ENCODE measurements around the gene GPR135.

GPR135 gene

GRCh38 chr14:59465316-59466135, at the start of gene GPR135:
Gene GPR135 (minus strand): TSS chr14:59465380. CDS start chr14:59465226, 154 bp downstream.
- DNase-seq: peak; percentile 43

DNA sequence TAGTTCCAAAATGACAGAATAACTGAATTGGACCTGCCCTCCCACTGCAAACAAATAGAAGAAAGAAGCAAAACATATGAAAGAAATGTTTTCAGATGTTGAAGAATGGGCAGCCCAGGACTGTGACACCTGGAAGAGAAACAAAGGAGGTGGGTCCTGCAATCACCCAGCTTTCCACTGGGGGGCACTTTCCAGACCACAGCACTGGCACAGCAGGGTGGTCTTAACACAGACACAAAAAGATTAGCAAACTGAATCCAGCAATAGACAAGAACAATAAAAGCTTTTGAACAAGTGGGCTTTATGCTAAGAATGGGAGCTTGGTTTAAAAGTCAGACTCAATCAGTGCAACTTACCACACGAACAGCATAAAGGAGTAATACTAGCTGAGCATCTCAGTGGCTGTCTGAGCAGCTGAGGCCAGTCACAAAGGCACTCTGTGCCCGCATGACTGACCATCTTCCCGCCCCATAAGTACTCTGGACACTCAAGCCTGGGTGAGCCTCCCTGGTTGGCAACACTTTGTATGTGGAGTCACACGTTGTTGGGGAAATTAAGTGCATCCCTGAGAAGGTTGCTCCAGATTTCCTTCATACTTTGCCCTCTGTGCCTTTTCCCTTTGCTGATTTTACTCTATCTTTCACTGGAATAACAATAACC, 46.9 kb upstream of the GPR135 start:
- no peak for DNase-seq

DNA sequence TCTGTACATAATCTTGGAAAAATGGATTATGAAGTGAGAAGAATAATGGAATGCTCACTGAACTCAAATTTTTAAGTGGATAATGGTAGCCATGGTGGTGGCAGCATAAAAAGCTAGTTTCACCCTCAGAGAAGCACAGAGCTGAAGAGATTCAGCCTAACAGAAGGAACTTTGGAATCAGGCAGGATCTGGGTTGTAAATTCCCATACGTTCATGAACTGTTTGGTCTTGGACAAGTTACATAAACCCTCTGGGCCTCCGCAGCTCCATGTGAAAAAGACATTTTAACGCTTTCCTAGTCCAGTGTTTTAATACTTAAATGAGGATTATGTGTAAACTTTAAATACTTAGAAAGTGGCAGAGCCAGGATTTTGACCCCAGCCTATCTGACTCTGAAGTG, 45.8 kb upstream of the GPR135 start:
- DNase-seq: no peak

DNA sequence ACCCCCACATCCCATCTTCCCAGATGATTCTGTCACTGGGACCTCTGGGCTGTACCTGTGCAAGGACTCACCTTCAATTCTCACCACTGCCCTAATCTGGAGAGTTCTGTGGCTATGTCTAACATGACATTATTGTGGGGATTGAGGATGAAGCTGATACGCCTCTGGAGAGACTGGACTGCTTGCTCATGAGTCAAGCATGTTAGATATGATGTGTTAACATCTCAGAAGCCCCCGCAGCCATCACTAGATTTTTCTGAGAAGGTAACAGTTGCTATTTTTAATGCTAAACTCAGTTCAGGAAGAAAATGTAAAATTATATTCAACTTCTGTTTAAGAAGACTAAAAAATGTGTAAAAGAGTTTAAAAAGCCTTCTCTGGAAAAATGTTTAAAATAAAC, 44.8 kb upstream of the GPR135 start:
- DNase-seq: no peak

DNA sequence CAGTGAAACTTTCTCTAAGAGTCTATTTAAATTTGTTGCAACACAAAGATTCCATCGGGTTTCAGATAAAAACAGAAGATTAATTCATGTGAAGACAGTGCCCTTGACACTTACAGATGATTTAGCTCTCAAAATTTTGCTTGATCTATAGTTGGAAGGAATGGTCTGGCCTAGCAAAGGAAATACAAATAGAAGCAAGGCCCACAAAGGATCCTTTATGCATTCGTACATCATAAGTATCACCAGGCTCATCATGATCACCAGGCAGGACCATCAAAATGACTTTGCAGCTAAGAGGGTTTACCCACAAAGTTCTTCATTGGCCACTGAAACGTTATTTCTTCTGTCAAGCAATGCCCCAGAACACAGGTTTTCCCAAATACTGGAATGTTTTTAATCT, 43.9 kb upstream of the GPR135 start:
- no peak for DNase-seq

GRCh38 chr14:59507752-59508103, 42.5 kb upstream of the GPR135 start:
- no peak for DNase-seq

DNA sequence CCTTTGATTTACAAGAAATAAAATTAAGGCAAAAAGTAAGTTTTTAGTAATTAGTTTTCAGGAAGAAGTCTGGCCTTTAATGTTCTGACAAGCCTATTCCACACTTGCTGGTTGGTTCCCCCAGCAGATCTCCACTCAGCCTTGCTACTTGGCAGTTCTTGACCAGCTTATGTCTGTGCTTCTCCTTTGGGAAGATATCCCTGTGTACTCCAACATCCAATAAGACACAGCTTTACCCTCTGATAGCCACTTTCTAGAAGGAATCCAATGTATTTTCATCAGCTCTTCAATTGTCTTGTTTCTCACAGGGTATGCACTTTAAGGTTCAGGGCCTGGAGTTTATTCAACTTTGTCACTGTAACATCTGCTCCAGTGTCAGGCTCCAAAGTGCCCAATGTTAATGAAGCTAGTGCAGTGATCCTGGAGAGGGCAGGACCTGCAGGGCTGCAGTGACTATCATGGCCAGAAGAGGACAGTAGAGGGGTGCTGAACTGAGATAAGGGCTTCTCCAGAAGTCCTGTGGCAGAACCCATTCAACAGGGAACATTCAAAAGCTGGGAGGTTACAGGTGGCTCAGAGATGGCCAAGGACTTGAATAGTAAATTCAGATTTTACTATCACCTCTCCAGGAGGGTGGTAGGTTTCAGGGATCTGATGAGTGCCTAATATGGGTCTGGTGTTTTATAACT, 42.0 kb upstream of the GPR135 start:
- DNase-seq: peak; percentile 20

GRCh38 chr14:59503256-59503655, 38.1 kb upstream of the GPR135 start:
- DNase-seq: no peak

DNA sequence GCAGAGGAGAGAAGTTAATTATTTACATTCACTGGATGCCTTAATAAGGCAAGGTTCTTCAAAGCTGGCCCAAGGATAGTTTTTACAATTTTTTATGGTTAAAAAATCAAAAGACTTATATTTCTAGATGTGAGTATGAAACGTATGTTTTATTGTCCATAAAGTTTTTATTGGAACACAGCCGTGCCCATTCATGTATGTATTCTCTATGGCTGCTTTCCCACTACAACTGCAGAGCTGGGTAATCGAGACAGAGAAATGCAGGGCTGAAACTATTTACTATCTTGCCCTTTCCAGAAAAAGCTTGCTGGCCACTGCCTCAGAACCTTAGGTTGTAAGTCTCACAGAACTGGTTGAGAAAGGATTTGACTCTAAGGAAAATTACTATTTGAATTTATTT, 35.6 kb upstream of the GPR135 start:
- DNase-seq: no peak

DNA sequence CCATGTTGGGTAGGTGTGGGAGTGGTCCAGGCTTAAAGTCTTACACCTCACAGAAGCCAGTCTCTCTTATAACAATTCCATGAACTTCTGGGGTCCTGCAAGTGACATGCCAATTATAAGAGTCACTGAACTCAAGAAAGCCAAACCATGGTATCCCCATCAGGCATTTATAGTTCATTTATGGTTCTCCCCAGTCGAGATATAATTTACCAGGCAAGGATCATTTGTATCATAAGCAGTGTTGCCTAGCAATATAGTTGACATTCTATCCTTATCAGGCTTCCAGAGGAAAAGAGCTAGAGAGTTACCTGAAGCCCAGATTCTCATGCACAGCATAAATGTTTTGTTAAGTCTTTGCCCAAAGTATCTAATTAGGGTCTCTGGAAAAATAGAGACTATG, 27.2 kb upstream of the GPR135 start:
- no peak for DNase-seq

DNA sequence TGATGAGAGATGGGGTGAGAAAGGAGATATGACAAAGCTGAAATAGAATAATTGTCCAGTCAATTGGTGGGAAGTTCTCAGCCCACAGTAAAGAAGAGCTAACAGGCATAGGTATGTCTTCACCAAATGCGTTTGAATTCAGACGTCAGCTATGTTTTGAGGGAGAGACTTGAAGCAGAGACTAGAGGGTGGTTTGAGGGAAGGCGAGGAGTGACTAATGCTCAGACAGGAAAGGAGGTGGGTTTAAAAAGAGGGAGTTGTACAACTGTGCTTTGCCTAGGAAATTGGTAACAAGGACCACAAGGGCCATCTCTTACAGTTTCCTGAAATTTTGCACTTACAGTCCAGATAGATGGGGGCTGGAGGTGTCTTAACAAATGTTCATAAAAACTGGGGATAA, 25.6 kb upstream of the GPR135 start:
- no peak for DNase-seq

GRCh38 chr14:59484639-59485175, 19.5 kb upstream of the GPR135 start:
- no peak for DNase-seq

GRCh38 chr14:59483819-59484638, 18.8 kb upstream of the GPR135 start, which contains the start of the genes JKAMP and L3HYPDH:
Gene JKAMP (plus strand): TSS chr14:59484517. CDS start chr14:59484590, 73 bp downstream.
Gene L3HYPDH (minus strand): TSS chr14:59484408. CDS start chr14:59484316, 92 bp downstream.
- peak; percentile 99 for DNase-seq

DNA sequence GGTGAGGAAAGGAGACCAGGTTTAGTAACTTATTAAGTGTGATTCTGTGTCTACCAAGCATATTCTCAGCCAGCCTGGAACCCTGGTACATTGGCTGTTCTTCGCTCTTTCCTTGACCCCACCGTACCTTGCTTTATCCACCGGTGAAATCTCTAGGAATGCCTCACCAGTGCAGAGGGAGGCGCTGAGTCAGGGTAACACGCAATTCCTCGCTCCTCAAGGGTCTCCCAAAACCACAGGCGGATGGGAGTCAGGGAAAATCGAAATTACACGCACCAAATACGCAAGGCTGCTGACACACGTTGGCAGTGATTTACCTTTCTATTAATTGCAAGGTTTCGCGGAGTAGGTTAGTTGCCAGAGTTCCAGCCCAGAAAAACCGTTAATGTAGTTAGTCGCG, 18.2 kb upstream of the GPR135 start:
- DNase-seq: no peak

DNA sequence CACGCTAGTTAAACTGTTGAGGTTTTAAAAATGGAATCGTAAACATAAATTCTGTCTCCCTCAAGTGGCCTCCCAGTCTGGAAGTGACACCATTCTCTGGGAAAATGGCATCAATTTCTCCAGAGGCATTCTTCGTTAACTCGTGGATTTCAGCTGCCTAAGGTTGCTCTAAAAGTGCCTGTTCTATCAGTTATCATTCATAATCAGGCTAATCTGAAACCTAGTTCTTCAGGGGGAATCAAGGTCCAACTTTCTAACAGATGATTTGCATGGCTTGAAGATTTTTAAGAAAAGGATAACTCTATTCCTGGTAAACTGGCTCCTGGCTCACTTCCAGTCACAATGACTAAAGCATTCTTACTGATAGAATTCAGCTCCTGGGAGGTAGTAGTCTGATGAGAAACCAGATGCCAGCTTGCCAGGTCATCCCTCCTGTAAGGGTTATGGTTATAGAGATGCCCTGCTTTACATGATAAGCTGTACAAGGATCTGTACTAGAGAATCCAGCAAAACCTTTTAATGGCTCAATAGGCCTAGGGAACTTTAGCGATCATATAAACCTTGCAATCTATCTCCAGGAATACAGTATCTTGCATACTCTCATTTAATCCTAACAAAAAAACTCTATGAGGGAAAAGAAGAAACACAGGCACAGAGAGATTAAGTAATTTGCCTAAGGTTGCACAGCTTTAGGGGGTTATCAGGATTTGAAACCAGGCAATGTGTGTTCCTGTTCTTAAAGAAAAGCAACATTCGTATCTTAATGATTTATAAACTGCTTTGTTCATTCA, 17.6 kb upstream of the GPR135 start:
- no peak for DNase-seq

DNA sequence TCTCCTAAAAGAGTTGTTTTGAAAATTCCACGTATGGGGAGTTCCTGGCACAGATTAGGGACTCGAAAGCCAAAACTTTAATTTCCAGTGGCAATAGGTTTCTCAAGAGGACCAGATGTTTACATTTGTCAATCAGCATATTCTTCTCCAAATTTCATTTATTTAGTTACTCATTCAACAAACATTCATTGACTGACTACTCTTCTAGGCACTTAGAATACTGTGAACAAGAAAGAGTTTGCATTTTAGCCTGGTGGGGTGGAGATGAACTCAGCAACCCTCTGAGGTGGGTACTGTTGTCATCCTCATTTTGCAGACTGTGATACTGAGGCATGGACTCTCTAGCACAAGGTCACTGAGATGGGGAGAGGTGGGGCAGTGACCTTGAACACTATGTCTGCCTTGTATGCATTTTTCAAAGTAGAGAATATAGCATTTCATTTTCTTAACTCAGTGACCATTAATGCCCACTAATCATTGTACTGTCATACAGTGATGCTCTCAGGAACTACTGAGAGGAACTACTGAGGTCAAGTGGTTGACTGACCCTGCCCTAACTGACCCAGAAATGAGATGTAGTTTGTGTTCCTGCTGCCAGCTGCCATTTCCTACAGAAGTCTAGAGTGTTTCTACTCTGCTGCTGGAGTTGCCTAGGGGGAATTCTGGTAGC, 16.8 kb upstream of the GPR135 start:
- DNase-seq: no peak

DNA sequence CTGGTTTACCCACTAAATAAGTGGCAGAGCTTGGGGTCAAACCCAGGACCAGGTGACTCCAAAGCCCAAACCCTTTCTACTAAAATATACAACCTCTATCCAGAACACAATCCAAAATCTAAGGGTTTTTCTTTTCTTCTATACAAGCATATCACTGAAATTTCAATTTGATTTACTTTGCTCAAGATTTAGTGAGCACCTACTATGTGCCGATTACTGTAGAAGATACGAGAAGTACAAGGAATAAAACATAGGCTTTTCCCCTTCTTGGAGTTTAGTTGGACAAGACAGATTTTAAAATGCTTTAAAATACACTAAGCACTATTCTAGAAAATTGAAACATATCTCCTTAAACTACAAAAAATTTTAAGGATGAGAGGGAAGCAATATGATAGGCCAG, 16.2 kb upstream of the GPR135 start:
- DNase-seq: no peak

DNA sequence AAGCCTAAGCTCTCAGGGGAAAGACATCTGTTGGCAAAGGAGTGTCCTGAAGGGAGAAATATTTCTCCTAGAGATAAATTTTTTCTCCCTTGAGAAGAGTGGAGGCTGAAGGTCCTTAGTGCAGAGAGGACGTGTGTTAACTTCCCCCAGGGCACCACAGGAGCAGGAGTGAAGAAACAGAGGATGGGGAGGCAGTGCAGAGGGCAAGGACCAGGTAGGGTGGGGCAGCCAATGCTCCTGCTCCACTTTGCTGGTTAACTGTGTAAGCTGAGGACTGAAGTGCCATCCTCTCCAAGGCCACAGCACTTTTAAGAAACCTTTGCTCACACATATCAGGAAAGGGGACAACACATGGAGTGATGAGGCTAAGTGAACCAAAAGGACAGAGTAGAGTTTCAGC, 15.0 kb upstream of the GPR135 start:
- DNase-seq: no peak

GRCh38 chr14:59478540-59478939, 13.4 kb upstream of the GPR135 start:
- DNase-seq: no peak

GRCh38 chr14:59475709-59476108, 10.5 kb upstream of the GPR135 start:
- DNase-seq: no peak

- DNase-seq: no peak
Measured at GRCh38 chr14:59474172-59474571, 9.0 kb upstream of the GPR135 start.

Data from stimulated activated CD4-positive, alpha-beta T cell treated with anti-CD3 and anti-CD28 coated beads, Interleukin-12 subunit alpha, Interleukin-12 subunit beta, amount 100 ng/mL, for 4 hours (primary cell).